ENCODE measurements around the gene UROD.
"Not testable (repeated sequence)": the region's sequence is repeated elsewhere in the genome, so short reads cannot be mapped to it uniquely, and the experiment has no call there.

Gene UROD

GRCh38 chr1:45040297-45040696 lies 28.2 kb downstream of the UROD start:
- DNase-seq (ENCODE audit: low spot score), result no peak

DNA sequence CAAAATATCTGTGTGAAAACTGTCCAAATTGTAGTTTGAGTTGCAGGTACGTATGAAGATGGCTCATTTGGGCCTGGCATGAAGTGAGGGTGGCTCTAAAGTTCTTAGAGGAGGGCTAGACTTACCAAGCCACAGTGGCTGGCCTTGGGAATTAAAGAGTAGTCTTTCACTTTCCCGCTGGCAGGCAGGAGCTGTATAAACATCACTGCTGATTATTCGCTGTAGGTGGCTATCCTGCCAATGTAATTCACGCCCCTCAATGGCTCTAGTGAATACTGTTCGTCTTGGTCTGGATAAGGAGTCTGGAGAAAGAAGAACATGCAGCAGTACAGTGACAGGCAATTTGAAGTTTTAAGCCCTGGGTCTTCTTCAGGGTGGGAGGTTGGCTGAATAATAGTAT lies 31.0 kb downstream of the UROD start:
- no peak for DNase-seq (ENCODE audit: low spot score)

- DNase-seq (ENCODE audit: low spot score), result no peak
Measured at GRCh38 chr1:45044916-45045315, 32.9 kb downstream of the UROD start.

DNA sequence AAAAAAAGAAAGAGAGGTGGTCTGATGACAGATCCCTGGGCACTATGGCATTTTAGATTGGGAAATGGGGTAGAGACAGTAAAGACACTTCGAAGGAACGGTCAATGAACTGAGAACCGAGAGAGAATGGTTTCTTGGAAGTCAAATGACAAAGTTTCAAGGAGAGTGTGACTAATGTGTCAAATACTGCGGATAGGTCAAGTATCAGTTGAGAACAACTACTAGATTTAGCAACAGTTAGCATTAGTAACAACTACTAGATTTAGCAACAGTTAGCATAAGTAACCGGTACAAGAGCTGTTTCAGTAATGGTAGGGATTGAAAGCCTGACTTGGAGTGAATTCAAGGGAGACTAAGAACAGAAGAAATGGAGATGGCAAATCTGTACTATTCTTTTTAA lies 35.0 kb downstream of the UROD start:
- no peak for DNase-seq (ENCODE audit: low spot score)

DNA sequence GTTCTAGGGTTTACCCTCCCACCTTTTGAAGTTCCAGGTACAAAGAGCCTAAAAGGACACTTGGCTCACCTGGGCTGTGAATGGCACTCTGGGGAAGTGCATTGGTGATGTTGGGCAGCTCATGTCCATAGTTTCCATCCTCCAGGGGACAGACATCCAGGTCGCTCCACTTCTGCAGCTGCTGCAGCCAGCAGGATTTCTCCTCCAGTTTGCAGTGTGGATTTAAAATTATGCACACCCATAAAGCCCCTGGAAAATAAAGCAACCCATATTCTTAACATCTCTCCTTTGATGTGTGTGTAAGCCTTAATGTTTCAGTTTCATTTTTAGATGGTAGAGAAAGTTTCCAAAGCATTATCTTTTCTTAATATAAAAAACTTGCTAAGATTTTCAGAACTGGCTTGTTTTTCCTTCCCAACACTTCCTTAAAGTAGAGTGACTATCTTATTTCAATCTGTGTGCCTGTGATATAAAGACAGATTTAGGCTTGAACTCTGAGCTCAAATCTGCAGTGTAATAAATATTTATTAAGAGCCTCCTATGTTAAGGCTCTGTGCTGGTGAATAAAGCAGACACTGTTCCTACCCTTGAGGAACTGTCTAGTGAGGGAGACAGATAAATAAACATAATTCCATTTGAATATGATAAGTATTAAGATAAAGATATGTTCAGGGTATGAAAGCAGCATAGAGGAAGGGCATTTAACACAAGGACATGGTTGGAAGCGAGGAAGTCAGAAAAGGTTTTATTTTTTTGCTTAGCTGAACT lies 39.1 kb downstream of the UROD start:
- DNase-seq (ENCODE audit: low spot score), result no peak

DNA sequence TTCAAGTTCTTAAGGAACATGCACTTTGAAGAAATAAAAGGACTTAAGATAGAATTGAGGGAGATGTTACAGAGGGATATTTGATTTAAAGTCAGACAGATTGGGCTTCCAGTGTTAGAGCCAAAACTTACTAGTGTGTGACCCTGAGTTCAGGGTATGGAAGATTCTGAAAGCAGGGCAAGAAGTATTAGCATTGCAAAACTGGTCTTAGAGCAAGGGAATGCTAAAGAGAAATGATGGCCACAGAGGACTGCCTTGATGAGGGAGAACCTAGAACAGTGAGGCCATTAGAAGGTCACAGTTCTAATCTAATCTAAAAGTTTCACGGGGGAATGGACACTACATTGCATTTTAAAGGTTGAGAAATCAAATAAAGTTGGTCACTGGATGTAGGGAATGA lies 45.5 kb downstream of the UROD start:
- no peak for DNase-seq (ENCODE audit: low spot score)

GRCh38 chr1:45059829-45060228 lies 47.8 kb downstream of the UROD start:
- DNase-seq (ENCODE audit: low spot score), result no peak

- DNase-seq (ENCODE audit: low spot score), result not testable (repeated sequence)
Measured at GRCh38 chr1:45062463-45062862, 50.4 kb downstream of the UROD start.

DNA sequence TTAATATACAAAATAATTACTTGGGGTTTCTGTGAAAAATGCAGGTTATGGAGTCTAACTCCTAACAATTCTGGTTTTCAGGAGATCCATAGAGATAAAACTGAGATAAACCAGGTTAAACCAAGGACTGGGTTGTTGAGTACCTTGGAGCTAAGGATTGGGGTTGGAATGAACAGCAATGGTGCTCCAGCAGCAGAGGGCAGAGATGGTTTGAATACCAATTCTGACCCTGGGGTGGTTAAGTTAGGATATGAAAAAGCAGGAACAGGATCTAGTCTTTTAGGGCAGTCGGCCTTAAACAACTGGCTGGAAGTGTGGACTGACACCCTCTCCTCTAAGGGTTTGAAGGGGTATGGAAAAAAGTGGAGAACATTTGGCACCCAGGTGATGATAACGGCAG lies 53.0 kb downstream of the UROD start:
- DNase-seq (ENCODE audit: low spot score), result no peak
